Mucosa of gallbladder (tissue), 1 donor: ENCODE results near the gene GABRP. TPM values are rescaled to one million over a fixed set of nuclear protein-coding genes. Genes with fewer than 3 reads are reported as not detected.
A peak's percentile ranks its signal among the peaks of the same experiment; 100 is the strongest.

Source experiments
- DNase-seq: peaks from one replicate; pipeline ENCODE4 v3.0.0-alpha.2; 2020; ENCODE audit warnings: low spot score
- total RNA-seq: library from RNA; stranded (reverse); gene quantifications from one replicate; pipeline ENCODE4 v1.2.1, GENCODE V29; 2021
- donor health status: DM: no; HTN: no; CAD: no.

GABRP gene
- total RNA-seq, 1 donor from 2014 or later: 44.3 TPM

DNA sequence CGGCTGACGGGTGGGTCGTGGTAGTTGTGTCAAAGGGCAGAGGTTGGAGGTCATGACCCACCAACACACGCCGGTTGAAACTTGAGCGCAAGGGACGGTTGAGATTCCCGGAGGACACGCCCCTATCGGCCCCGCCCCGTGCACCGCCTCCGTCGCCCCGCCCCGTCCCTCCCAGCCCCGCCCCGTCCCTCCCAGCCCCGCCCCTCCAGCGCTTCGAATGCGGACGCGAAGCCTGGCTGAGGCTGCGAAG lies 78.1 kb downstream of the GABRP start:
- no peak for DNase-seq

GRCh38 chr5:170861917-170862766 lies 78.6 kb downstream of the GABRP start, which contains the start of gene RANBP17:
TSS of gene RANBP17 (plus strand) at chr5:170862018.
- peak; percentile 40 for DNase-seq

- DNase-seq: no peak
Observed at GRCh38 chr5:170863646-170864045, 80.1 kb downstream of the GABRP start.

Other genes starting within 250 kb of the GABRP start
- gene RANBP17, start 78.3 kb downstream of the GABRP start, total RNA-seq: 13.9 TPM